Uterus (tissue), 4 donors: ENCODE measurements around the gene FAM3D. TPM values are rescaled to one million over a fixed set of nuclear protein-coding genes. Genes with fewer than 3 reads are reported as not detected.

ENCODE experiments used
- DNase-seq, 2 donors: peaks; one replicate each; pipeline ENCODE4 v3.0.0-alpha.2; 2019 to 2020
- H3K27ac ChIP-seq, 2 donors: fragments of 200-600 bp; sonication (generic); 1 replicate in 1 of 2; 2 replicates in 1 of 2; pipeline ENCODE4 v1.5.1; 2016 to 2018
- H3K27me3 ChIP-seq, 2 donors: fragments of 200-600 bp; sonication (generic); one replicate each; pipeline ENCODE4 v1.5.1; 2018 to 2019; ENCODE audit warnings: control low read depth in 1 of 2
- H3K36me3 ChIP-seq, 2 donors: fragments of 200-600 bp; sonication (generic); one replicate each; pipeline ENCODE4 v1.5.1; 2019; ENCODE audit warnings: control low read depth in 1 of 2
- H3K4me1 ChIP-seq, 2 donors: fragments of 200-600 bp; sonication (generic); one replicate each; pipeline ENCODE4 v1.5.1; 2018 to 2019; ENCODE audit warnings: control low read depth in 1 of 2
- H3K4me3 ChIP-seq, 2 donors: fragments of 200-600 bp; sonication (generic); 1 replicate in 1 of 2; 2 replicates in 1 of 2; pipeline ENCODE4 v1.5.1; 2018 to 2019; ENCODE audit warnings: mild to moderate bottlenecking in 1 of 2
- H3K9me3 ChIP-seq, 2 donors: fragments of 200-600 bp; sonication (generic); one replicate each; pipeline ENCODE4 v1.5.1; 2019; ENCODE audit warnings: control low read depth in 1 of 2
- CTCF ChIP-seq, 4 experiments: fragments of 200-600 bp in 2 of 4; fragments of 450-650 bp in 2 of 4; sonication (generic) in 2 of 4; IDR thresholded peaks; one replicate each; pipeline ENCODE4 v1.5.1; 2016 to 2019; ENCODE audit warnings: antibody characterized with exemption in 4 of 4, mild to moderate bottlenecking in 2 of 4, moderate library complexity in 1 of 4
- POLR2A ChIP-seq, 2 donors: fragments of 450-650 bp; IDR thresholded peaks; one replicate each; pipeline ENCODE4 v1.6.1; 2016; ENCODE audit warnings: antibody characterized with exemption in 2 of 2, mild to moderate bottlenecking in 1 of 2, moderate library complexity in 1 of 2
- intact Hi-C: fragments of 100-400 bp; cut with DNase I; formaldehyde crosslinking; loops from one replicate; pipeline ENCODE4 v1.15.1; 2023; ENCODE audit warnings: low total_unique reads
- total RNA-seq, 4 donors: library from RNA; depleted of rRNA in 3 of 4; stranded (reverse); fragments of >200 nt in 3 of 4; gene quantifications; one replicate each; pipeline versions ENCODE4 v1.1.0 to v1.2.4, GENCODE V29; 2014 to 2023
- donor health status: DM: yes; HTN: yes; CAD: no.

The FAM3D gene
- total RNA-seq, 4 donors from 2014 or later = 0.83 TPM; not detected in 3

GRCh38 chr3:58624550-58624949, 42.0 kb downstream of the FAM3D start:
- DNase-seq = no peak
- H3K4me1 ChIP-seq = peaks cover 0 to 11% of the 10 kb centered on the region in 2 donors
- H3K27me3 ChIP-seq = no peaks in the 10 kb centered on the region
- no peaks in the 10 kb centered on the region for H3K36me3 ChIP-seq
- TF ChIP-seq CTCF (IDR thresholded peaks at IDR 0.05) = no peak
- no peak for TF ChIP-seq POLR2A (IDR thresholded peaks at IDR 0.05)
- intact Hi-C loops = no loop called here
- no peaks in the 10 kb centered on the region for H3K9me3 ChIP-seq
- no peak overlapping the region for H3K4me3 ChIP-seq
- no peak overlapping the region for H3K27ac ChIP-seq

DNA sequence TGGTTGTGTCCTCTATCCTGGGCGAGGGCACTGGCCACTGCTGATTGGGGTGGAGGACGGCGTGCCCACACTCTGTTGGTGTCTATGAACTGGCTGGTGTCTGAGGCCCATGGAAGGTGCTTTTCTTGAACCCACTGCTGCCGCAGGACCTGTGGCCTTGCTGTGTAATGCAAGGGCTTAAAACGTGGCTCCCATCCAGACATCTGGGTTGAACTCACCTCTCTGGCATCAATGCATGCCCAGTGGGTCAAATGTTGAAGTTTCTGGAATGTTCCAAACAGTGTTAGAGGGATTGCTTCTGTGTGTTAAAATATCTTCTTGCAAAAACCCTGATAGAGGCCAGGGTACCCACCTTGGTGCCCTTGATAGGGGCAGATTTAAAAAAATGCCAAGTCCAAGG, 42.6 kb downstream of the FAM3D start:
- Histone ChIP-seq H3K36me3 (no peaks in the 10 kb centered on the region), H3K9me3 (no peaks in the 10 kb centered on the region), H3K4me3 (no peak overlapping the region), H3K27me3 (no peaks in the 10 kb centered on the region), H3K4me1 (peaks cover 0 to 11% of the 10 kb centered on the region in 2 donors), H3K27ac (no peak overlapping the region)
- no peak for TF ChIP-seq POLR2A (IDR thresholded peaks at IDR 0.05)
- TF ChIP-seq CTCF (IDR thresholded peaks at IDR 0.05) = no peak
- no peak for DNase-seq
- intact Hi-C loops = no loop called here

DNA sequence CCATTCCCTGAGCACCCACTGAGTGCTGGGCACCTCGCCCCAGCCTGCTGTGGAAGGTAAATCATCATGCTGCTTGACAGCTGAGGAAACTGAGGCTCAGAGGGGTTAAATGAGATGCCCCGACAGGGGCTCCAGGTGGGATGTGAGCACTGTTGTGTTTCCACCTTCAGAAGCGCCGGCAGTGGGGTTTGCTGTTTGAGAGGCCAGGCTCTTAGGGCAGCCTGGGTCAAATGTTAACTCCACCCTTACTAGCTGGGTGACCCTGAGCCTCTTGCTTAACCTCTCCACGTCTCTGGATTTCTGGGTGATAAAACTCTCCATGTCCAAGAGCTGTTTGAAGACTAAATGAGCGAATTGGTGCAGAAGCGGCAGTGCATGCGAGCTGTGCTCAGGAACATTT, 43.1 kb downstream of the FAM3D start:
- Histone ChIP-seq H3K27ac (no peak overlapping the region), H3K36me3 (no peaks in the 10 kb centered on the region), H3K9me3 (no peaks in the 10 kb centered on the region), H3K4me1 (peaks cover 0 to 8% of the 10 kb centered on the region in 2 donors), H3K4me3 (no peak overlapping the region), H3K27me3 (no peaks in the 10 kb centered on the region)
- no peak for DNase-seq
- intact Hi-C loops = no loop called here
- TF ChIP-seq POLR2A (IDR thresholded peaks at IDR 0.05) (no peak), CTCF (IDR thresholded peaks at IDR 0.05) (no peak)

DNA sequence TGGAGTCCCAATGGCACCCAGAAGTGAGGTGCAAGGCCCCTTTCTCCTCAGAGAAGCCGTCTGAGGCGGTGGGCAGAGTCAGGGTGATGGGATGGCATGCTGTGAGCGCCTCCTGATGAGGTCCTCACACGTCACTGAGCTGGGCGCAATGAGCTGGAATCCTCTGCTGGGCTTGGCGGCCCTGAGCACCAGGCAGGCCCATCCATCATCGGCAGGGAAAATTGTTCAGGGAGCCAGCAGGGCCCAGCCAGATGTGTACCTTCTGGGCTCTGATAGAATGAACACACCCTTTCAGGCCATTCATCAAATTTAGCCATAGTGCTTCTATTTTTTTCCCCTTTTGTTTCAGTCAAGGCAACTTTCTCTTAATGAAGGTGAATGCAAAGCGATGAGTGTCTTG, 43.7 kb downstream of the FAM3D start:
- Histone ChIP-seq H3K4me1 (peaks cover 0 to 2% of the 10 kb centered on the region in 2 donors), H3K4me3 (no peak overlapping the region), H3K27ac (no peak overlapping the region), H3K27me3 (no peaks in the 10 kb centered on the region), H3K9me3 (no peaks in the 10 kb centered on the region), H3K36me3 (no peaks in the 10 kb centered on the region)
- intact Hi-C loops = no loop called here
- DNase-seq = no peak
- TF ChIP-seq POLR2A (IDR thresholded peaks at IDR 0.05) (no peak), CTCF (IDR thresholded peaks at IDR 0.05) (no peak)

- Histone ChIP-seq H3K27me3 (no peaks in the 10 kb centered on the region), H3K9me3 (no peaks in the 10 kb centered on the region), H3K4me3 (no peak overlapping the region), H3K36me3 (no peaks in the 10 kb centered on the region), H3K4me1 (no peaks in the 10 kb centered on the region), H3K27ac (no peak overlapping the region)
- TF ChIP-seq POLR2A (IDR thresholded peaks at IDR 0.05) = no peak
- DNase-seq = no peak
- intact Hi-C loops = no loop called here
Observed at GRCh38 chr3:58622436-58622835, 44.1 kb downstream of the FAM3D start.
